RKO (cell line): Measurements from ENCODE around the gene OR56A3.

Source experiments
- DNase-seq: peaks from one replicate; pipeline ENCODE4 v3.0.0-alpha.2; 2016; ENCODE audit warnings: low spot score

Gene OR56A3

DNA sequence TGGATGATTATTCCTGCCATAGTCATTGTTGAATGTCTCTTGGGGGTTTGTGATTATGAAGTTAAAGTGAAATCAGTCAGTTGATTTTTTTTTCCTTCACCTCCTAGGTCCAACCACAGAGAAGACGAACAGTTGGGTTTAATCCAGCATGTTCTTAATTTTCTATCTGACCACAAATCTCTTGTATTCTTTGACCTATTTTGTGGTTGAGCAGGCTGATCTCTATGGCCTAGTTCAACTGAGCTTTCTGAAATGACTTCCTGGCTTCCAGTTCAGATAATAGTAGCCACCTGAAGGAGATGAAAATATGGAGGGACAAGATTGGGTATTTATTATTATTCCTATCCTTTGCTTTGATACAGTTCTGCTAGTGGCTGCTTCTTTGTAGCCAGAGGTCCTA, 31.5 kb downstream of the OR56A3 start:
- no peak for DNase-seq

DNA sequence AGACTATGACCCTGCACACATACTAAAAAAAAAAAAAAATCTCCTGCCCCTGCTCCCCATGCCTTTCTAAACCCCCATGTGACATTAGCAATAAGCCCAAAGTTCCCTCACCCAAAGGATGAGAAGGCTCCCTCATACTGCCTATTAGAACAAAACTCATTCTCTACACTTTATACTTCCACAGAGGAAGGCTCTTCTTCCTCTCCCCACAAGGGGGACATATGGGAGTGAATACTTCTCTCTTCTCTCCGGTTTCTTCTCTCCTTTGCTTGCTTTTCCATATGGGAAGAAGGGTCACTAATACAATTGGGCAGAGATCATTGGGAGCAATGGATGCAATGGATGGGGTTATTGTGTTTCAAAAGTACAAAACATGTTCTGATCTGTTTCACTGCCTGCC, 41.4 kb downstream of the OR56A3 start:
- DNase-seq: no peak

DNA sequence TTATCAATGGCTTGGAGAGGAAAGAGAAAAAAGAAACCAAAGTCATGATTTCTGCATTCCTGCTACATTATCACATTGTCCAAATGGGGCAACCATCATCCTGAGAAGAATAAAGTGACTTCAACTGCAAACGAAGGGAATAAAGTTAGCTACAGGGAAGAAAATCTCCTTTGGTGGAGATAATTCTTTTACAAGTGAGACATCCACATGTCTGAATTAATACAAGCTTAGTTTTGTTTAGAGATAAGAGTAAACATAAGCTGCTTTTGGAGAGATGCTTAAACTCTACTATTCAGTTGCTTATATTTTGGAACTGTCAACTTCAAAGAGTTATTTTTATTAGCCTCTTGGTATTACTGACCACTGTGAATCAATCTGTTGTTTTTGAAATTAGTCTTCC, 44.8 kb downstream of the OR56A3 start, which contains the start of gene OR52L1:
Gene OR52L1, minus strand, starts transcription at position 101 of the 400 bp plus-strand sequence. Its CDS starts 55 bp downstream, at position 46.
- DNase-seq: no peak

DNA sequence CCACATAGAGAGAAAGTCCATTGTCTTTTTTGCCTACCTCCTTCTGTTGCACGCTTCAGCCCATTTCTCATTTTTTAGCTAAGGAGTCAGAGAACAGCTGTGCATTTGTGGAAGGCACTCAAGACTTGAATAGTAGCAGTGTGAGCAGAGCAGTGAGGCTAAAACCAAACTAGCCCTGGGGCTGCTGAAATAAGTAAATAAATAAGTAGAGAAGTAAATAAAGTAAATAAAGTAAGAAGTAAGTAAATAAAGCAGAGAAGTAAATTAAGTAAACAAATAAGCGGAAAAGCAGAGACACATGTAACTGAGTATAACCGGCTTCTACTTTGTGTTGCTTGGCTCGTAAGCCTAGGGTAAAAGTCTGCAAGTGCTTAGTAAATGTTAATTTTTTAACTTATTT, 47.2 kb downstream of the OR56A3 start:
- no peak for DNase-seq

GRCh38 chr11:5992150-5992549, 50.1 kb downstream of the OR56A3 start:
- no peak for DNase-seq

DNA sequence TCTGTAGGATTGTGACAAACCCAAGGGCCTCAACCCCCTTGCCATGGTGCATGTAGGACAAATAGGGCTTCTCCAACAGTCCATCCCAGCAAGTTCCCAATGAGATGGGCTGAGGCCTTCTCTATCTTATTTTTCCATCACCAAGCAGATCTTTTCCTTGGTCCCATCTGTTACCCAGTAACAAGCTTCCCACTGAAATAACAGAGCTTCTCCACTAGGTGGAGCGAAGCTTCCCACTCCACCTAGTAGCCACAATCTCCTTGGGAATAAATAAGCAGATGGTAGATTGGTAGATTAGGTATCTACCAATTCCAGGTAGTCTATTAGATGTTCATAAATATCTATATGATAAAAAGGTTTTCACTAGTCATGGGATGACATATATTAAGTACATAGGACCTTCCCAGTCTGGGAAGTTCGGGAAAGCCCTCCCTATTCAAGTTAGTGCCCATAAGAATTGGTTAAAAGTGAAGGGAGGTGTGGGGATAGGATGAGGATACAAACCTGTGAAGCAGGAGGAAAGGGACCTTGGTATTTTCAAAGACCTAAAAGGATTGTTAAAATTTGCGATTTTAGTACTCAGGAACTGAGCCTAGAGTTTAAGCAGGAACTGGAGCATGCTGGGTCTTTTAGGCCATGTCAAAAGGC, 50.7 kb downstream of the OR56A3 start:
- peak; percentile 19 for DNase-seq

- no peak for DNase-seq
Observed at GRCh38 chr11:5994791-5995190, 52.7 kb downstream of the OR56A3 start.
